NCI-H1417 treated with DMSO at 0.1 percent for 48 hours (cell line): ENCODE results near the gene TNNT1.
"Not testable (repeated sequence)": the region's sequence is repeated elsewhere in the genome, so short reads cannot be mapped to it uniquely, and the experiment has no call there.

Source experiments
- DNase-seq: peaks from one replicate; lab custom pipeline; 2025; lab: John Stamatoyannopoulos, UW

TNNT1 gene, protein sequence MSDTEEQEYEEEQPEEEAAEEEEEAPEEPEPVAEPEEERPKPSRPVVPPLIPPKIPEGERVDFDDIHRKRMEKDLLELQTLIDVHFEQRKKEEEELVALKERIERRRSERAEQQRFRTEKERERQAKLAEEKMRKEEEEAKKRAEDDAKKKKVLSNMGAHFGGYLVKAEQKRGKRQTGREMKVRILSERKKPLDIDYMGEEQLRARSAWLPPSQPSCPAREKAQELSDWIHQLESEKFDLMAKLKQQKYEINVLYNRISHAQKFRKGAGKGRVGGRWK

DNA sequence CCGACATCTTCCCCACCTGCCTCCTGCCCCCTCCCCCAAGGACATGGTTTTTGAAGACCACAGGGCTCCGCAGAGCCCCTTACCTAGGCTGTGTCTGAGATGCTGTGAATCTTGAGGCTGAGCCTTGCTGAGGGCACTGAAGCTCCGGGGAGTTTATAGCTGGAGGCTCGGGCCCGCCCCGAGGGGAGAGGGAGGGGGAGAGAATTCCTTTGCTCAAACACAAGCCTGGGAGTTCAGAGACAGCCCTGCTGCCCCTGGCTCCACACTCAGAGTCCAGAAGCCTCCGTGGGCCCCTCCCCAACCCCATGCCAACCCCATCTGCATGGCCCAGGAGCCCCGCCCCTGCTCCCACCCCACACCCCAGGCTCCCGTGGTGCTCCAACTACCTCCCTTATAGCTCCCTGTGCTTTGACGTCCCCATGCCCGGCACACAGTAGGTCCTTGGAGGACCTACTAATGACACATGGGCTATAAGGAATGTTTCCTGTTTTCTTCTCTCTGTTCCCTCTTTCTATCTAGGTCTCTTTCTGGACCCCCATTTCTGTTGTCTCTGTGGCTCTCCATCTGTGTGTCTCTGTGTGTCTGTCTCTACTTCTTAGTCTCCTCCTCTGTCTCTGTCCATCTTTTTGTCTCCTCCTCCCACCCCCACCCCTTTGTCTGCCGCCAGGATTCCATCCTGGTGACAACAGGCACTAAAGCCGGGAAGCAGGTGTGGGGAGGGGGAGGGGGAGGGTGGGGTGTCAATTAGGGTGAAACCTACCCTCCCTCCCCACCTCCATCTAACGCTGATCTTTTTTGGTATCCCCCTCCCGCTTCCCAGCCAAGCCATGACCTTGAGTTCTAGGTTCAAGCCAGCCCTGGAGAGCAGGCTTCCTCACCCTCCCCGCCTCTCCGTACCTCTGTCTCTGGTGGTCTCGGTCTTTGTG lies at the start of gene TNNT1:
TNNT1 (minus strand) TSS at position 129 of the 926 bp plus-strand sequence. CDS start 2,049 bp downstream, outside the sequence.
- DNase-seq = no peak

DNA sequence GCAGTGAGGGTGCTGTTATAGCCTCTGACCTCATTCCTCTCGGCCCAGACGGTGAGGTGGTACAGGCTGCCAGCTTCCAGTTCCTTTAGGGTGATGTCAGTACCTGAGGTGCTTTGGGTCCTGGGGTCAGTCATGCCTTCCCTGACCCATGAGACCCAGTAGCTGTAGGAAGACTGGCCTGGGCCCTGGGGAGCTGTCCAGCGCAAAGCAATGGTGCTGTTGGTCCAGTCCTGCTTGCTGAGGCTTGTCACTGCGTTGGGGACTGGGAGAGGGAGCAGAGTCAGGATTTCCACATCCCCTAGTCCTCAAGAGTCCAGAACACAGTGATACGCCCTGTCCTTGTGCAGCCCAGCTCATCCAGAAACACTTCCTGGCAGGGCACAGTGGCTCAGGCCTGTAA lies 49.6 kb upstream of the TNNT1 start:
- no peak for DNase-seq

DNA sequence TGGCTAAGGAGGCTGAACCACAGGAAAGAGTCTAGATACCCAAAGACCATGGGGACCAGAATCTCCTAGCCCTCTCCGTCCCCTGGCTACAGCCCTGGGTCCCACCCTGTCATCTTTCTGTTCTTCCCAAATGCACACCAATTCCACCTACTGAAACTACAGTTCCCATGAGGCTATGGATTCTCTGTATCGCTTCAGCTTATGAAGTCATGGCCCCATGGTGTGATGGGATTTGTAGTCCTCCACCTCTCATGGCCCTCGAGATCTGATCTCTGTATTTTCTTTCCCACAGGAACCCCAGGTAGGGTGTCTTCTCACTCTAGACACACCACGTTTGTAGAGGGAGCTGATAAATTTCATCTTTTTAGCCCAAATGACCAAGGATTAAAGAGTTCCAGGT lies 48.5 kb upstream of the TNNT1 start:
- DNase-seq = no peak

DNA sequence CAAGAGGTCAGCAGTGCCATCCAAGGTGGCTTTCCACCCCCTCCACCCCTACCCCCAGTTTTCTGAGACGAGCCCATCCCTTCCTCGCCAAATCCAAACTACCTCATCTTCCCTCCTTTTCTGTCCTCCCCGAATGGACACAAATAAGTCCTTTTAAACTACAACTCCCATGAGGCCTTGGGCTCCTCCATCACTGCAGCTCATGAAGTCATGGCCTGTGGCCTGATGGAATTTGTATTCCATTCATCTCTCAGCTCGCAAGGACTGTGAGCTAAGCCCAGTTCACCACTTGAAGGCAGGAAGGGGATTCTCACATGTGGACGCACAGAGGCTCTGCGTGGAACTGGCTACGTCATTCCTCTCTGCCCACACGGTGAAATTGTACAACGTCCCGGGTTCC lies 47.8 kb upstream of the TNNT1 start:
- no peak for DNase-seq

DNA sequence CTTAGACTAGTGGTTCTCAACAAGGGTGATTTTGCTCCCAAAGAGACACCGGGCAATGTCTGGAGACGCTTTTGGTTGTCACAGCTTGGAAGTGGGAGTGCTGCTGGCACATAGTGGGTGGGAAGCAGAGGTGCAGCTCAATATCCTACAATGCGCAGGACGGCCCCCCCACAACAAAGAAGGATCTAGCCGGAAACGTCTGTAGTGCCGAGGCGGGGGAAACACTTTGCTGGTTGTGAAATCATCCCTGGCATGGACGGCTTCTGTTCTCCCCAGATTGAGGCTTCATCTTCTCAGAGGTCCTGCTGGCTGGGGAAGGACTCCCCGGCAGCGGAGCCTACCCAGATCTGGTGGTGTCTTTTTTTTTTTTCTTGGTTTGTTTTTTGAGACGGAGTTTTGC lies 44.5 kb upstream of the TNNT1 start:
- no peak for DNase-seq

DNA sequence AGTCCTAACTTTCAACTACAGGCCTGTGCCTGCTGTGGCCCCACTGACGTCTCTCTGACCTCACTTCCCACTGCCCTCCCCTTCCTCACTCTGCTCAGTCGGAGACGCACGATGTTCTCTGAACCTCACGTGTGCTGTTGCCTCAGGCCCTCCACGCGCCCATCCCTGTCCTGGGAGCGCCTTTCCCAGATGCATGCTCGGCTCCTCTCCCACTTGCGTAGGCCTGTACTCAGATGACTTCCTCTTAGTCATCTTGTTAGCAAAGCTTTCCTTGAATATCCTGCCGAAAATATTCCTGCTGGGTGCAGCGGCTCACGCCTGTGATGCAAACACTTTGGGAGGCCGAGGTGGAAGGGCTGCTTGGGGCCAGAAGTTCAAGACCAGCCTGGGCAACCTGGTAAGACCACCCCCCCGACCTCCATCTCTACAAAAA lies 40.4 kb upstream of the TNNT1 start:
- DNase-seq = no peak

DNA sequence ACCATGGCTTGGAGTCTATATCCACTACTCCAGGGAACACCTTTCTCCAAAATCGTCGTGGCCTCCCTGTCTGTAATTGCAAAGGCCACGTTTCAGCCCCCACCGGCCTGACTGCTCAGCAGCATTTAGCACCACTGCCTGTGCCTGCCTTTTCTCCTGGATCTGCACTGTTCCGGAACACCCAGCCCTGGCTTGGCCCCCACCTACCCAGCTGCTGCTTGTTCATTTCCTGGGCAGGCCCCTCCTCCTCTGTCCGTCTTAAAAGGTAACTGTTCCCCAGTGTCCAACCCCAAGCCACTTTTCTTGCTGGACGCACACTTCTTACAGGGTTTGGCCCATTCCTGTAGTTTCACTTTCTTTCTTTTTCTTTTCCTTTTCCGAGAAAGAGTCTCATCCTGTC lies 39.6 kb upstream of the TNNT1 start:
- no peak for DNase-seq

DNA sequence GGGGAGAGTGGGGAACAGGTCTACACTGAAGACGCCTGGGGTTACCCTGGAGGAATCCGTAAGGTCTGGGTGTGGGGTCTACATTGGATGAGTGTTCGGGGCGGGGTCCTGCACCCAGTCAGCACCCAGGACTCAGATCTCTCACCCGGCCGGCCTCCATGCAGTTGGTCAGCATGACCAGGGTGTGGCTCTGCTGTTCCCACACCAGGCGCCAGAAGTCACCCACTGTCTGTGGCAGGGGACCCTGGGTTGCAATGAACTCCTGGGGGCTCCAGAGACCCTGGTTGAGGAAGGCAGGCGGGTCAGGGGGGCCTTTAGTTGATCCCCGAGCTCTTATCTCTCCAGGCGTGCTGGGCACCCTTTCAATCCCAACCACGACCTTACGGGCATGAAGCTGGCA lies 37.1 kb upstream of the TNNT1 start:
- DNase-seq = no peak

DNA sequence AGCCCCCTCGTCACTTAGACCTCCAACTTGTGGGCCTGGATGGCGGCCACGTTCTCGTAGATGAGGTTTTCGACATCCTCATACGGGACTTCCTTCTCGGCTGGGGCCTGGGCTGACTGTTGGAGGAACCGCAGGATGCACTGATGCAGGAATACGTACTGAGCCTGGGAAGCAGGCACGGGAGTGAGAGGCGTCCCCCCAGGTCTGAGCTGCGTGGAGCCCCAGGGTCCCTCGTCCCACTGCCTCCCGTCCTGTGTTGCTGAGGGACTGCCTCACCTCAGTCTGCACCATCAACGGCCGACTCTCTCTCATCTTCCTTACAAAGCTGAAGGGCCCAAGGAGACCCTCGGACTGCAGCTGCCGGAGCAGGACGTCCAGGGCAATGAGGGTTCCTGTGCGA lies 32.7 kb upstream of the TNNT1 start:
- DNase-seq = no peak

DNA sequence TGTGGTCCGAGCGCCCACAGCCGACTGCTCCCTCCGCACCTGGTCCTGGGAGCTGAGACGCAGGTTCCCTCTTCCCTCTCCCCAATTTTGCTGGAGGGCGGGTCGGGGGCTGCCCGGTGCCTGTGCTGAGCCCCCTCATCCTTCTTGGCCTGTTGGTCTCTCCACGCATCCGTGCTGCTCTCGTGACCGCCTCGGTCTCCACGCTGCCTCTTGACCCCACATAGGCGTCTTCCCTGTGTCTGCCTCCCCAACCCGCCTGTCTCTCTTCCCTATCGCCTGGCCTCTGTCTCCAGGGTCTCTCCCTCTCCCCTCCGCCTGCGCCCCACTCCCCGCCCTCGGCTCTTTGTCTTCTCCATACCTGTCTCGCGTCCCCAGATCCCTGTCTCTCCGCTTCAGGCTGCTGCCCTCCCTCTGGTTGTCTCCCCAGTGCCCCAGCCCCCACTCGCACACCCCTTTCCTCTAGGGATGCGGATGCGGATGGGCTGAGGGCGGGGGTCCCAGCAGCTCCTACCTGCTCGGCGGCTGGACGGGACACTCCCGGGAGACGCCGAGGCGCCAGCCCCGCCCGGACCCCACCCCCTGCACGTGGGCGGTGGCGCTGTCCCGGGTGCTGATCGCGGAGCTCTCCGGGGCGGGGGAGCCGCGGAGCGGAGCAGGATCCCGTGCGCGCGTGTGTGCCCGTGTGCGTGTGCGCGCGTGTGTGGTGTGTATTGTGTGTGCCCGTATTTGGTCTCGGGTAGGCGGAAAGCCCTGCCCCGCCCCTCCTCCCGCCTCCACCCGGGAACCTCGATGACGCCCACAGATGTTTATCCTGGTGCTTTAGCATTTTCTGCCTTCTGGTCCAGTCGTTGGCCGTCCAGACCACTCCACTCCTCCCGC lies 30.8 kb upstream of the TNNT1 start, which contains the start of gene SYT5:
SYT5 (minus strand) TSS at position 684 of the 879 bp plus-strand sequence. CDS start 1,248 bp downstream, outside the sequence.
- DNase-seq = no peak

DNA sequence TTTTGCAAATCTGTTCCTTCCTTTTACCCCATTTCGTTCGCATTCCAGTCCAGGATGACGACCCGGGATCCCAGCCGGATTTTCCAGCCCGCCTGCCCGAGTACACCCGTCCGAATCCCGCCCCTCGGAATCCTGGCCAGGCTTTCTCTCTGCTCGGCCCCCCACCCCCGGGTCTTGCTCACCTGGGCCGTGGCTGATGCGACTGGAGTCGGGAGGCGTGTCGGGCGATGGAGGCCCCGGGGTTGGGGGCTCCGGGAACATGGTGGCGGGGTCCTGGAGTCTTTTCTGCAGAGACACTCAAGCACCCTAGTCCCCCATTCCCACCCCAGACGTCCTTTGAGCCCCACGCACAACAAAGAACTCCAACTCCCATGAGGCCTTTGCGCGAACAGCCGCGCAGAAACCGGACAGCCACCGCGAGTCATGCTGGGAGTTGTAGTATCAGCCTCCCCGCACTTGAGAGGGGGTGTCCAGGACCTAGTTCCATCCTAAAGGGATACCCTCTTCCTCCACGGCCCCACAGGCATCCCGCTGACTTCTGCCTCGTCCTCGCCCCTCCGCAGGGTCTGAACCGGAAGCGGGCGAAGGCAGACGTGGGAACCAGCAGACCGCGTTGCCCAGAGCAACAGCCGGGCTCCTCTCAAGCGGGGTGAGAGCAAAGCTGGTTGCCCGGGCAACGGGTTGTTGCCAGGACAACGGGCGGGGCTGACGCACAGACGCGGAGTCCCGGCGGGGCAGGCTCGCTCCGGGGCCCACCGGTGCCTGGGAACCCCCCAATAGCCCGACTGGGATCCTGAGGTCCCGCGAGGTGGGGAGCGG lies 30.0 kb upstream of the TNNT1 start:
- DNase-seq = peak; percentile 83

DNA sequence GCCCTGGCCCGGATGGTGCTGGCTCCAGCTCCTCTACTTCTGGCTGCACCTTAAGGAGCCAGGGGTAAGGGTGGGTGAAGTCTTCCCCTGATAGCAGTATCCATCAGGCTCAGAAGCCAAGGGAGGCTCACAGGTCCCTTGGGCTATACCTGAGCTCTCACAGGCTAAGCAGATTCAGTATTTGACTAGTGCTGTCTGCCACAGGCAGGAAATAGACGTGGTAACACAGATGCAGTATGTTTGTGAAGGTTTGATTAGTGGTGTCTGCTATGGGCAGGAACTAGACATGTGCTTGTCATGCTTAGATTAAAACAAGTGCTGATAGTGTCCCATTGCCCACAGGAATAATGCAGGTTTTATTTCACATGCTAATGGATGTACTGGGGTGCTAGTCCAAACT lies 27.1 kb upstream of the TNNT1 start:
- no peak for DNase-seq

DNA sequence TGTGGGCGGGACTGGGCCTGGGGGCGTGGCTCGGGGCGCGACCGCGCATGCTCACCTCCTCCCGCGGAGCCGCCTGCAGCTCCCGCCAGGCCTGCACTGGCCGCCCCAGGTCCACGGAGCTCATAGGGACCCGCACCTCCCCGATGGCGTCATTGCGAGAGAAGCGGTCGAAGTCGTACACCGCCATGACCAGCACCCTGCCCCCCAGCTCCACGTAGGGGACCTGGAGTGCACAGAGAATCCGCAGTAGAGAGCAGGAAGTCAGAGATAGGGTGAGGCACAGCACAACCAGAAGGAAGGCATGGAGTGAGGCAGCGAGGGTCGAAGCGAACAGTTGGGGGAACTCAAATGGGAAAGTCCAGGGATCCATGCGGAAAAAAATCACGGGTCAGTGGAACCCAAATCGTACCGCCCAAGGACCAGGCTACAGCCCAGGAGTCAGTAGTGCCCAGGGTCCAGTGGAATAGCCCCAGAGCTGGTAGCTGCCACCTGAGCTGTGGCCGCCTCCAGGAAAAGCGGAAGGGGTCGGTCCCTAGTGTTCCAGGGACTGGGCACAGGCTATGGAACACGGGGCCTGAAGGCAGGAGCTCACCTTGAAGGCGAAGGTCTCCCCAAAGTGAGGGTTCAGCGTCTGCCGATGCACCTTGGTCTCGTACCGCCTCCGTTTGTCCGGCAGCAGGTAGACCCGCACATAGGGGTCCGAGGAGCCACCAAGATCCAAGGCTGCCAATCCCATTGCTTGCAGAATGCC lies 26.3 kb upstream of the TNNT1 start:
- no peak for DNase-seq

DNA sequence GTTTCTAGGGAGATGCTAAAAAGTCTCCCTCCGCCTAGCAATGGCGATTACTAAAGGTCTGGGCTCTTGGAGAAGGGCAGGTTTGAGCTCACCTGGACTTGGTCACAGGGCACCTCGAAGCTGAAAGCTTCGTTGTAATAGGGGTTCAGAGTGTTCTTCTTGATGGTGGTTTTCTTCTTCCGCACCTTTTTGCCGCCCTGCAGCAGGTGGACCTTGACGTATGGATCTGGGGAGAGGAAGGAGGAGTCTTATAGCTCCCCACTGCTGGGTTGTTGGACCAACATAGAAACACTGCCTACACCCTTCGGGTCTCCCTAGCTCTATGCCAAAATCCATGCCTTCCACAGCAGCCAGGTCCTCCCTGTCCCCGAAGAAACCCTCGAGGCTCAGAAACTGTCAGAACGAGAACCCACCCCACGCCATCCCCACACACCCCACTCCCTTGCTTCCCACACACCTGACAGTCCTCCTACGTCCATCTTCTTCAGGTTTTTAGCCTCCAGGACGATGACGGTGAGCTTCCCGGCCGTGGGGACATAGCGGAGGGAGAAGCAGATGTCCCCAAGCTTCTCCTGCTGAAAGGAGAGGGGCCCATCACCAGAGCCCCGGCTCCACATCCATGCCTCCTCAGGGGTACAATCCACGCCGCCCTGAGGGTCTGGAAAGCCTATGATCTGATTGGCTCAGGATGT lies 25.6 kb upstream of the TNNT1 start:
- no peak for DNase-seq

DNA sequence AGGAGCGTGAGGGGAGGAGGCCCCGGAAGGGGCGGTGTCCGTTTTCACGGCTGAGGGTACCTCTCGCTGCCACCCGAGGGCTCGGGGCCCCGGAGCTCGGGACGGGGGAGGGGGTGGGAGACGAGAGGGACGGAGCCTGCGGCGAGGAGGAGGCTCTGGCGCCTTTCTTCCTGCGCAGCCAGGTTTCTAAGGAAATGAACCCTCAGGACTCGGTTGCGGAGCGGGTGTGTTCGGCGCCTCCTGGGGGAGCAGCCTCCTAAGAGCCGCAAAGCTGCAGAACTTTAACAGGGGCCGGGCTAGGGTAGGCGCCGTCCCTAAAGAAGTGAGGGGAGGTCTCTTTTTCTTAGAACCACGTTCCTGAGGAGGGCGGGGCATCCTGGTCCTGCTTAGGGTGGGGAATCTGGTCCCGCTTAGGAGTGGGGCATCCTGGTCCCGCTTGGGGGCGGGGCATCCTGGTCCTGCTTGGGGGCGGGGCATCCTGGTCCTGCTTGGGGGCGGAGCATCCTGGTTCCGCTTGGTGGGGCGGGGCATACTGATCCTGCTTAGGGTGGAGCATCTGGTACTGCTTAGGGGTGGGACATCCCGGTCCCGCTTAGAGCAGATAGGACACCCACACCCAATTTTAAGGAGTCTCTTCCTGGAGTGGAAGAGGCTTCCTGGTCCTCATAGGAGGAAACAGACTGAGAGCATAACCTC lies 24.9 kb upstream of the TNNT1 start:
- DNase-seq = no peak

DNA sequence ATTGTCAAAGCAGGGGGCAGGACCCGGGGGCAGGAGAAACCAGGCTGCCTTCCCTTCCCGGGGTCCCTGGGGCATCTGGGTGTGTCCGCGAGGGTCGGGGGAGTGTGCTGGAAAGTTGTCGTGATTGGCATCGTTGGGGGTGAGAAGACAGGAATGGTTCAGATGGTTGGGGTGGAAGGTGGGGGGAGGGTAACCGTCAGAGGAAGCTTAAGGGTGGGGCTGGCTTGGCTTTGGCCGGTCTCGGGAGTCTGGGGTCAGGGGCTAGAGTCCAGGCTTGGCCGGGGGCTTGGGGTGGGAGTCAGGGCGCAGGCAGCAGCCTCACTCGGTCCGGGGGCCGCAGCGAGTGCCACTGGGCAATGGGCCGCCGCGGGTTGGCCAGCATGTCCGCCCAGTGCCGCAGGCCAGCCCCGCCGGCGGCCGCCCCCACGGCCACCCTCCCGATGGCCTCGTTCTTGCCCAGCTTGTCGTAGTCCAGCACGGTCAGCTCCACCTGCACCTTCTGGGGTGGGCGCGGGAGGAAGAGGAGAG lies 24.2 kb upstream of the TNNT1 start:
- no peak for DNase-seq

DNA sequence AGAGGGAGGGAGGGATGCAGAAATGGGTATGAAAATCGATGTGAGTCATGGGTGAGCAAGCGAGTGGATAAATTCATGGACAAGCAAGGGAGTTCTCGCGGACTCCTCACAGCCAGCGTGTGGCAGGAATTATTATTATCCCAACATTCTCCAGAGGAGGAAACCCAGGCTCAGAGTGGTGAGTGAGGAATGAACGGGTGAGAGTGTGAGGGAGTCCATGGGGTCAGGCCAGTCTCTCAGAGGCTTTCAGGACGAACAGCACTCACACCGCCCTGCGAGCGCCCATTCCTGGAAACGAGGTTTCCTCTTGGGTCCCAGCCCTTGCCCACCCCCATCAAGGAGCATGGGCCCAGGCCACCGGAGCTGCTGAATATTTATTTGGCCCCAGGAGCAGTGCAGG lies 23.7 kb upstream of the TNNT1 start:
- DNase-seq = no peak

DNA sequence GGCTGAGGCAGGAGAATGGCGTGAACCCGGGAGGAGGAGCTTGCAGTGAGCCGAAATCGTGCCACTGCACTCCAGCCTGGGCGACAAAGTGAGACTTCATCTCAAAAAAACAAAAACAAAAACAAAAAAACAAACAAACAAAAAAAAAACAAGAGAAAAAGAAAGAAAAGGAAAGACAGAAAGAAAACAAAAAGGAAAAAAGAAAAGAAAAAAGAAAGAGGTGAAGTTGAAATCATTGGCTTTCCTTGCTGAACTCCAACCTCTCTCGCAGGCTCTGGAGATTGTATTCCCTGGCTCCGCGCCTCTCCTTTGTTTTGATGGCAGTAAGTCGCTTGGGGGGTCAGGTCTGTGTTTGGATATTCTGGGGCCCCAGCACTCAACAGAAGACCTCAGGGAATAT lies 23.3 kb upstream of the TNNT1 start:
- DNase-seq = not testable (repeated sequence)

DNA sequence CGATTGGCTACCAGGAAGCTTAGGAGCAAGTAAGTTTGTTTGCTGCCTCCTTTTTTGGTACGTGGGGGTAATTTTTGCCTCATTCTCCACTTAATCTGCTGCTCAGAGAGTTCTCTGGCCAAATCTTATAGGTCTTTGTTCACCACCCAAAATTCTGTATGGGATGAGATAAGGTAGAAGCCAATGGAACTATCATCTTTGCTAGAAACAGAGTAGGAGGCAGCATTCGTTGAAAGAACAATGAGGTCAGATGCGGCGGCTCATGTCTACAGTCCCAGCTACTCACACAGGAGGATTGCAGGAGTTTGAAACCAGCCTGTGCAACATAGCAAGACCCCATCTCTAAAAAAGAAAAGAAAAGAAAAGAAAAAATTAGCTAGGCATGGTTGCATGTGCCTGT lies 22.4 kb upstream of the TNNT1 start:
- DNase-seq = no peak
